Metanephros (tissue), 1 donor: ENCODE data around the gene OTOS. TPM values are rescaled to one million over a fixed set of nuclear protein-coding genes. Genes with fewer than 3 reads are reported as not detected.

Experiments used
- total RNA-seq: library from RNA; depleted of rRNA; stranded (reverse); fragments of >200 nt; gene quantifications from one replicate; pipeline ENCODE4 v1.2.3, GENCODE V29; 2014

OTOS gene
- not detected for total RNA-seq

DNA sequence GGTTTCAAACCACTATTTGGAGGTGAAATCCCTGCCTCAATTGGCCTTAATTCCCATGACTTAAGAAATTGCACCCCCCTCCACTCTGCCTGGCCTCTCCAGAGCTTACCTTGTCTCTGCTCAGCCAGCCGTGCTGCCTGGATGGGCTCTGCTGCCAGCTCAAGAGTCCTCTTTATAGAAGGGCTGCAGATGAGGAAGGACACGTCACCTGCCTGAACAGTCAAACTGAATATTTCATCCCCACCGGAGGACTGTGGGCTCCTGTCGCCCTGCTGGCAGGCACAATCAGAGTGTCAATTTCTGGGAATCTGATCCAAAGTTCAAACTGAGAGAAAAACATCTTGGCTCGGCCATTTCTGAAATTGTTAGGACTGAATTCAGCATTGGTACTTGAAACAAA lies at the start of gene OTOS:
OTOS (minus strand) TSS at position 148 of the 400 bp plus-strand sequence. CDS start 332 bp downstream, outside the sequence.

DNA sequence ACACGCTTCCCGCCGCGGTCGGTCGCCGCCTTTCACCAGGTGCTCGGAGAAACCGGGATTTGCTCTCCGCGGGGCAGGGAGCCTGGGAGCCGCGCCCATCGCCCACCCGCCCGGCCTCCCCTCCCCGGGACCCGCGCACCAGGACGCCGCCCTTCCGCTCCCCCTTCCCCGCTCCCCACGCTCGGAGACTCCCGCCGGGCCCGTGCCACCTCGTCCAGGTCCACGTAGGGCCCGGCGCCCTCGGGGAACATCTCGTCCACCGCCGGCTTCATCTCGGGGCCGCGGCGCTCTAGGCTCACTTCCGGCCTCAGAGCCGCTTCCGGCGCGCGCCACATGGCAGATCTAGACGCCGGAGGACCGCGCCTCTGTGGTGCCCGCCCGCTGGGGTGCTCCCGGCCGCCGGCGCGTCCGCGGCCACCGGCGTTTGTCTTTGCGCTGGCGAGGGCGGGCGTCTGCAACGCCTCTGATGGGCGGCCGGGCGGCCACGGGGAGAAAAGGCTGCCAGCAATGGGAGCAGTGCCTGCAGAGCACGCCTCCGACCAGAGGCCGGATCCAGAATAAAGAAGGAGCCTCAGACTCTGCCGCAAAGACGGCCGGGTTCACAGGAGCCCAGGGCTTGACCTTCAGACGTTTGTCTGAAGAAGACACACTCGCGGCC lies 4.3 kb downstream of the OTOS start, which contains the start of gene COPS9:
COPS9 (minus strand) TSS at position 293 of the 658 bp plus-strand sequence; CDS start at position 272, 21 bp downstream.

Other genes with a start within 250 kb of the OTOS start
- 137 TPM for gene NDUFA10, start 115.3 kb downstream of the OTOS start, total RNA-seq
- not detected for gene OR6B2, start 110.2 kb downstream of the OTOS start, total RNA-seq
- gene OR6B3, start 87.1 kb downstream of the OTOS start, total RNA-seq: not detected
- gene COPS9, start 4.4 kb downstream of the OTOS start, total RNA-seq: 82.9 TPM